GM12891 (cell line): Measurements from ENCODE around the gene LTV1.

Experiments used
- POLR2A ChIP-seq: IDR thresholded peaks from 2 replicates; pipeline ENCODE4 v1.6.1; 2011; ENCODE audit warnings: low read depth, low read length, control low read depth
- POLR2AphosphoS5 ChIP-seq: IDR thresholded peaks from 2 replicates; pipeline ENCODE4 v1.6.1; 2011; ENCODE audit warnings: low read depth, low read length, control low read depth

DNA sequence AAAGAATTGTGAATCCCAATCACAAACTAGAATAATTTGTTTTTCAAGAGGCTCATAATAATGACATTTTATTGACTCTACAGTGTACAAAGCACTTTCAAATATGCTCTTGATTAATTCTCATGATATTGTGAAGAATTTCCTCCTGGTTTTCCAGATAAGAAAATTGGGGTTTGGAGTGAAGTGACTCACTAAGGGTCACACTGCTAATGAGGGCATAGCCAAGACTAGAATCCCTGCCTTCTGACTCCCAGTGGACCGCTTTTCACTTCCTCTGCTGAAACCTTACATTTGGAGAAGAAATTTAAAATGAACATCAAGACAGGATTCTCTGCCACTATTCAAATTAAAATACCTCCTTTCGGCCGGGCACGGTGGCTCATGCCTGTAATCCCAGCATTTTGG, 38.3 kb upstream of the LTV1 start:
- TF ChIP-seq POLR2A: no peak
- TF ChIP-seq POLR2AphosphoS5: no peak
